ENCODE data around the gene PDCD11.

Gene PDCD11

DNA sequence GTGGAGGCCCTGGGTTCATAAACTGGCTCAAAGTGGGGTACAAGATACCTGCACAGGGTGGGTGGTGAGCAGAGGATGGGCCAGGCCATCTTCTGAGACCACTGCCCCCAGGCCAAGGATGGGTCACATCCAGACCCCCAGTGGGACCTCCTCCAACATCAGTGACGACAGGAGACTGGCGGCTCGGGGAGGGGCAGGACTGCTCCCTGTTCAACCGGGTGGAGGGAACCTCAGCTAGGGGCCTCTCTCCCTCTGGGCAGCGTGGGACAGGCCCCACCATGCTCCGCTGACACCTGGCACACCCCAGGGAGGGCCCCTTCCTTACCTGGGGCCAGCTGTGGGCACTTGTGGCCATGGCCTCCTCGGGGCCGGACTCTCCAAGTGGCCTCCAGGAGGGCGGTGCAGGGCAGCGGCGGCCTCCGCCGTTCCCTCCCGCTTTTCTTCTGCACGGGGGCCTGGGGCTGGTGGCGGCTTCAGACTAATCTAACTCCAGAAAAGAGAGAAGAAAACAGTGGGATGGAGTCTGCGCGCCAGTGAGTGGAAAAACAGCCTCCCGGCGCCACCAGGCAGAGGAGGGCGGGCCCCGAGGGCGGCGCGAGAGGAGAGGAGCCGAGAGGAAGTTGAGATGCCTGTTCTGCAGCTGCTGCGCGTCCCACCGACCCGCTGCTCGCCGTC lies 55.5 kb downstream of the PDCD11 start, which contains the start of gene CALHM2:
TSS of gene CALHM2 (minus strand) at position 540 of the 675 bp plus-strand sequence. CDS start 2,429 bp downstream, outside the sequence.
- peak; percentile 46 for DNase-seq

DNA sequence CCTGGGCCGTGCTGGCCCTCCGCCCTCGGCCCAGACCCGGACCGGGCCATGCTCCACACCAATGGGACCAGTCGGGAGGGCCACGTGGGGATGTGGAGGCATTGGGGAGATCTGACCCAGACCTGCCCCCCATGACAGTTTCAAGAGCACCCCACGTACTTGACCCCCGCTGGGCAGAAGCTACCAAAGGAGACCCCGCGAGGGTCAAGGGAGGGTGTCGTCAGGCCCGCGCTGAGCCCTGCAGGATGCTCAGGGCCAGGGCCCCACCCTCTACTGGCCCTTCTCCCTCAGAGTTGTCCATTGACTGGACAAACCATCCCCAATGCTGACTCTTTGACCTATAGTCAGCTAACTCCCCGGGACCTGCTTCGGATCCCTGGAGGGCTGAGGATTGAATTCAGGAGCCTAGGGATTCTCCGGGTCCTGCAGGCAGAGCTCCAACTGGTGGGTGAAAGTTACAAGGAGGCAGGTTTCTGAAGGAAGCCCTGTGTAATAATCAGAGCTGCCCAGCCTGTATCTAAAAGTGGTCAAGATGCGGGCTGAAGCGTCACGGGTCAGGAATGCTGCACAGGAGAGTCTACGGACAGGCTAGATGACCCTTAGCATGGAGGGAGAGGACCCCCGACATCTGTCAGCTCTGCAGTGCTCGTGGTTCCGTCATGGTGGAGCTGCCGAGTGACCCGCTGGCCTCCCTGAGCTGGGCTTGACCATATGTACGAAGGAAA lies 56.2 kb downstream of the PDCD11 start:
- no peak for DNase-seq

DNA sequence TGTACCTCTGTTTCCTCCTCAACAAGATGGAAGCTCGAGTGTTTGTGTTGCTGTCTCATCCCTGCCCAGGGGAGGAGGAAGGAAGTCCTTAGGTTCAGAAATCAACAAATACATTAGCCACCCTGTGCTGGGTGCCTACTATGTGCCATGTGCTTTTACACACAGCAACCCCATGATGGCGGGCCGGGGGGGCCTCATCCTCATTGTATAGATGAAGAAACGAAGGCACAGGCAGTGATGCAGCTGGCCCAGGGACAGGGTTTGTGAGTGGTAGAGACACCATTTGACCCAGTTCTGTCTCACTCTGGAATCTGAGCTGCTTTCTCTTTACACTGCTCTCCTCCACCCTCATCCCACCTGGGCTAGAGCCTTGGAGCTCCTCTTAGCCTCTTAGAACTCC lies 57.6 kb downstream of the PDCD11 start:
- no peak for DNase-seq

DNA sequence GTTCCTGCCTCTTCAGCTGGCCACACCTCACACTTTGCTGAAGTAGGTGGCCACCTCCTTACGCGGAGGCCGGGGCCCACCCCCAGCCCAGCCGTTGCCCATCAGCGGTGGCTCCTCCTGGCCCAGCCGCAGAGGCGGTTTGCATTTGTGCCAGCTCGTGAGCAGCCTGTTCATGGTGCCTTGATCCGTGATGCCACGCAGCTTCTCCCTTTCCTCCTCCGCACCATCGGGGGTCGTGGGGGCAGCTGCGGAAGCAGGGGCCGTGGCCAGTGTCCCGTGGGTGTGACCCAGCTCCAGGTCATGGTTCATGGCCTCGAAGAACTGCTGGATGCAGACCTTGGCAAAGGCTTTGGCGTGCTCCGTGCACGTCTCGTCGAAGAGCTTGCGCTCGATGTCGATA lies 58.8 kb downstream of the PDCD11 start:
- DNase-seq: no peak

DNA sequence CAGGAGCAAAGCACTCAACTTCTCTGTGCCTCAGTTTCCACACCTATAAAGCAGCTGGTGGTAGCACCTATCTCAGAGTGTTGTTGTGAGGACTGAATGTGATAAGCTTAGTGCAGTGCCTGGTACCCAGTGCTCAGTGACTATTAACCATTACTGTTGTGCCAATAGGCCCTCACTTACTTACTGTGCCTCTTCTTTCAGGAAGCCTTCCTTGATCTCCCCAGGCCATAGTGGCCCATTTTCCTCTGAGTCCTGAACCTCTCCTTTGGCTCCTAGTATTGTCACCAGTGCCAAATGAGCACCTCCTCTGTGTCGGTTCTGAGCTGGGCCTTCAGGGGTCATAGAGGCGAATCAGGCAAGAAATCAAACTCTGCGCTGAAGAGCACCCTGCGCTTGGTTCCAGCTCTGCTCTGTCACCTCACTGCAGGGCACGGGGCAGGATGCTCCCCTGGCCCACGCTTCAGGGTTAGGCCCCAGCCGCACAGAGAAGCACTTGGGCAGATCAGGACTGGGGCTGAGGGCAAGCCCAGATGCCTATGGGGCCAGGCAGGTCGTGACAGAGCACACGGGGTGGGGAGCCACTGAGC lies 59.7 kb downstream of the PDCD11 start:
- DNase-seq: no peak

DNA sequence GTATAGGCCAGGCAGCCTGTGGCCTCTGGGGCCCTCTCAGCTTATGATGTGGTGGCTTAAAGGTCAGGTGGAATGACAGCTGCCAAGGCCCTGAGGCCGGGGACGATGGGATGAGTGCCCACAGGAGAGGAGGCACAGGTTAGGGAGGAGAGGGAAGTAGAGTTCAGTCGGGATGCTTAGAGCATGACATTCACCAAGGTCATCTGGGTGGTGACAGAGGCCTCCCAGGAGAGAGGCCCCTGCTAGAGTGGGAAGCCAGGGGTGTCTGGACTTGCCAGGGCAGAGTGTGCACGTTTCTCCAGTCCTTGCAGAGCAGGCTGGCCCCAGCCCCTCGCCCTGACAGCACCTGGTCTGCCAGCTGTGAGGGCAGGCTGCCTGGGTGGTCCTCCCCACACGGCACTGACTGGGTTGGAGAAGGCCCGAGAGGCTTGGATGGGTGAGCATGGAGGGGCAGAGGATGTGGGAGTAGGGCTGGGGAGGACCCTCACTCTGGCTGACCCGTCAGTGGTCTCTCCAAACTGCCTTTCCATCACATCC lies 60.8 kb downstream of the PDCD11 start:
- no peak for DNase-seq

DNA sequence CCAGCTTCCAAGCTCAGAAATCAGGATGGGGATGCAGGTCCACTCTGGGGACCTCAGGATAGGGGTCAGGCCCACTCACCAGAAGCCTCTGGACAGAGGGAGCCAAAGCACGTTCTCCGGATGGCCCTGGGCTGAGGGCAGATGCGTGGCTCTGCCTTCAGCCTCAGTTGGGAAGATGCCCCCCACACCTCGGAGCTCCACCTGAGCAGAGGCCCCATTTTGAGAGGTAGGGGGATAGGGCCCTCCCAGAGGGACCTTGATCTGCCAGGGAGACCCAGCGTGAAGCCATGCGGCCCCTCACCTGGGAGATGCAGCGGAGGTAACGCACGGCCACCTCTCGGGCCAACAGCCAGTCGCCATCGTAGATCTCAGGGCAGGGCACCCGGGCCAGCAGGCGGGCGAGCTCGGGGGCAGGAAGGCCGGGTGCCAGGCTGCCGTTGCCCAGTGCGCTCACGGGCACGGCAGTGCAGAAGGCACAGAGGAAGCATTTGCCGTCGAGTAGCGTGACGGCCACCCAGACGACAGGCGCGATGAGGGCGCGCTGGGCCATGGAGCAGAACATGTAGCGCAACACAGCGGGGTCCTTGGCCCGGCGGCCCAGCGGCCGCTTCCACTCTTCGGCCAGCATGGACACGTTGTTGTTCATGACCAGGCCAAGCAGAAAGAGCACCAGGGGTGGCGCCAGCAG lies 61.6 kb downstream of the PDCD11 start:
- DNase-seq: no peak

DNA sequence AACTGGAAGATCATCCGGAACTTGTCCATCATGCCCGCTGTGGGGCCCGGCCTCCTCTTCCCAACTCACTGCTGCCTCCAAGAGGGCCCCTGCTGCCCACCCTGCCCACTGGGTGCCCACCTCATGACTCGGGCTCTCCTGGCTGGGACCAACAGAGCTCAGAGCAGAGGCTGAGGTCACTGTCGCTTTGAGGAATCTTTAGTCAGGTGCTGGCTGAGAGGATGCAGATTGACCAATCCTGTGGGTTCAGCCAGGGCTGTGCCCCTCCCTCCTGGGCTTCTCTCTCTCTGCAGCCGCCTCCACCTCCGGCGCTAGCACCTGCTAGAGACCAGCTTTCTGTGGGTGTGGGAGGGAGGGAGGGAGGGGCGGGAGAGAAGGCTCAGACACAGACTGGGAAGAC lies 62.3 kb downstream of the PDCD11 start, which contains the start of gene CALHM1:
TSS of gene CALHM1 (minus strand) at position 181 of the 400 bp plus-strand sequence. CDS start at position 32, 149 bp downstream.
- DNase-seq: no peak

DNA sequence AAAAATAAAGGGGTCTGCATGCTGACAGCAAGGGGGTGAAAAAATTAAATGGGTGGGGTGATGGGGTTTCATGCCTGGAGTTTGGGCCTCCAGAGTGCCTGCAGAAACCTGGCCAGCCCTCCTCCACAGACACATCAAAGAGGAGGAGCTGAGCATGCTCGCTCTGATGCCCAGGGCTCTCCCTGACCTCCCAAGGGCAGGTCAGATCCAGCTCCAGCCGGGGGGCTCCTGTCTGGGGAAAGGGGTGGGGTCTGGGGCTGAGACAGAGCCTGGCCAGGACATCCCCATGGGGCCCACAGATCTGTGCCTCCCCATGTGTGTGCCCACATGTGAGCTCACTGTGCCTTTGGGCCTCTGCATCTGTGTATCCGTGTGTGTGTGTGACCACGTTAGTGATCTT lies 63.2 kb downstream of the PDCD11 start:
- no peak for DNase-seq

DNA sequence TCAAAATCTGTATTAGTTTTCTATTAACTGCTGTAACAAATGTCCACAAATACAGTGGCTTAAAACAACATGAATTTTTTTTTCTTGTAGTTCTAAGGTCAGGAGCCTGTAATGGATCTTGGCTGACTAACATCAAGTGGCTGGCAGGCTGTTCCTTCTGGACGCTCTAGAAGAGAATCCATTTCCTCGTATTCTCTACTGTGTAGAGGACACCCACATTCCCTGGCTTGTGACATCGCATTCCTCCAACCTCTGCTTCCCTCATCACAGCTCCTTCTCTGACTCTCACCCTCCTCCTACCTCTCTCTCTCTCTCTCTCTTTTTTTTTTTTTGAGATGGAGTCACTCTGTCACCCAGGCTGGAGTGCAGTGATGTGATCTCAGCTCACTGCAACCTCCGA lies 67.1 kb downstream of the PDCD11 start:
- DNase-seq: no peak

DNA sequence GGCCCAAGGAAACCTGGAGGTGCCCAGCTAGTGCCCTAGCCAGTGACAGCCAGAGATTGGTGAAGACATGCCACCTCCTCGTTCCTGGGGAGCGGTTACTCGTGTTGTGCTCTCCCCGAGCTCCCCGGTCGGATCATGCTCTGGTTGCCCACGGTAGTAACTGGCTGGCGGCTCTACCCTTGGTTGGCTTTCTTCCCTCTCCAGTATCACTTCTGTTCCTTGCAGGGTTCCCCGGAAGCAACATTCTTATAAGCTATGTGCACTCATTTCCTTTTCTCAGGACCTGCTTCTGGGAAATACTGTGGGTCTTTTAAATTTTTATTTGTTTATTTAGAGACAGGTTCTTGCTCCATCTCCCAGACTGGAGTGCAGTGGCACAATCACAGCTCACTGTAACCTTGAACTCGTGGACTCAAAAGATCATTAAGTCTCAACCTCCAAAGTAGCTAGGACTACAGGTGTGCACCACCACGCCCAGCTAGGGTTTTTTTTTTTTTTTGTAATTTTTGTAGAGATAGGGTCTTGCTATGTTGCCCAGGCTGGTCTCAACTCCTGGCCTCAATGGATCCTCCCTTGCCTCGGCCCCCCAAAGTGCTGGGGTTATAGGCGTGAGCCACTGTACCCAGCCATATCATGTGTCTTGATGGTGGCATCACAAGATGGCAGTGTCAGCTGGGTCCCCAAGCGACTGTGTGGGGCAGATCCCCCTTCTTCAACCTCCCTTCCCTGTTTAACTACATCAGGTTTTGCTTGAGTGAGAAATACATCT lies 69.2 kb downstream of the PDCD11 start:
- DNase-seq: no peak

DNA sequence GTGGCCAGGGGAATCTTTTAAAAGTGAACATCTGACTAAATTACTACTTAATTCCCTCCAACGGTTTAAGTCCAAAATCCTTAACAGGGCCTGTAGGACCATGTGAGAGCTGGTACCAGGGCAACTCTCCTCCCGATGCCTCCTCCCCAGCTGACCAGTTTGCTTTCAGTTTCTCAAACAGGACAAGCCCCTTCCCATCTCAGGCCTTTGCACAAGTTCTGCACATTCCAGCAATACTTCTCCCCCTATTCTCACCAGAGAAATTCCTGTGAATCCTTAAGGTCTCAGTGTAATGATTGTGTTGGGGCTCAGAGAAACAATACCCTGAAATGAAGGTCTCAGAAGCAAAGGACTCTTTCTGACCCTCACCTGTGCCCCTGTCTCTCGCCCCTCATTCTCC lies 70.3 kb downstream of the PDCD11 start:
- DNase-seq: no peak

DNA sequence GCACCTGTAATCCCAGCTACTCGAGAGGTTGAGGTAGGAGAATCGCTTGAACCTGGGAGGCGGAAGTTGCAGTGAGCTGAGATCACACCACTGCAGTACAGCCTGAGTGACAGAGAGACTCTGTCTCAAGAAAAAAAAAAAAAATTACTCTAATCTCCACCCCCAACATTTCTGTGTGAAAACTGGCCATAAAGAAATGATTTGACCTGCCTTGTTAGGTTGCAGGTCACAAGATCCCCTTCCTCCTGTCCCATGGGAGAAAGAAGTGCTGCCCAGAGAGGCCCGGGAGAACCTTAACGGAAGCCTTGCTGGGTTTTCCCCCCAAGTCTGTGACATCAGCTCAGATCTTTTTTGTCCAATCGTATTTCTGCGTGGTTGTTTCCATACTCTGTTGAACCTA lies 71.0 kb downstream of the PDCD11 start:
- DNase-seq: no peak

DNA sequence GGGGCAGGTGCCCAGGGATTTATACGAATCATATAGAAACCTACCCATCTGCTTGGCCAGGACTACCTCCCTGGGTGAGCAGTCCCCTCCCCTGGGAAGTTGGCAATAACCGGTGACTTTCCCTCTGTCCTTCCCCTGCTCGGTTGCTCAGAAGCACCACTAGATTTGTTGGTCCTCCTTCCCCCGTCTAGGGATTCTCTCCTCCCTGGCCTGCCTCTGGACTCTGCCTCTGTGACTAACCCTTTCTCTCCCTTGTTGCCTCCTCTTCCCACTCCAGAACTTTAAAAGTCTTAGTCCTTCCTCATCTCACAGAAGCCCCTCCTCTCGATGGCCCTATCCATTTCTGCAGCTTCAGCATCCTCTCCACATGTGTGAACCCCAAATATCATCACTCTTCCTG lies 72.8 kb downstream of the PDCD11 start:
- no peak for DNase-seq

DNA sequence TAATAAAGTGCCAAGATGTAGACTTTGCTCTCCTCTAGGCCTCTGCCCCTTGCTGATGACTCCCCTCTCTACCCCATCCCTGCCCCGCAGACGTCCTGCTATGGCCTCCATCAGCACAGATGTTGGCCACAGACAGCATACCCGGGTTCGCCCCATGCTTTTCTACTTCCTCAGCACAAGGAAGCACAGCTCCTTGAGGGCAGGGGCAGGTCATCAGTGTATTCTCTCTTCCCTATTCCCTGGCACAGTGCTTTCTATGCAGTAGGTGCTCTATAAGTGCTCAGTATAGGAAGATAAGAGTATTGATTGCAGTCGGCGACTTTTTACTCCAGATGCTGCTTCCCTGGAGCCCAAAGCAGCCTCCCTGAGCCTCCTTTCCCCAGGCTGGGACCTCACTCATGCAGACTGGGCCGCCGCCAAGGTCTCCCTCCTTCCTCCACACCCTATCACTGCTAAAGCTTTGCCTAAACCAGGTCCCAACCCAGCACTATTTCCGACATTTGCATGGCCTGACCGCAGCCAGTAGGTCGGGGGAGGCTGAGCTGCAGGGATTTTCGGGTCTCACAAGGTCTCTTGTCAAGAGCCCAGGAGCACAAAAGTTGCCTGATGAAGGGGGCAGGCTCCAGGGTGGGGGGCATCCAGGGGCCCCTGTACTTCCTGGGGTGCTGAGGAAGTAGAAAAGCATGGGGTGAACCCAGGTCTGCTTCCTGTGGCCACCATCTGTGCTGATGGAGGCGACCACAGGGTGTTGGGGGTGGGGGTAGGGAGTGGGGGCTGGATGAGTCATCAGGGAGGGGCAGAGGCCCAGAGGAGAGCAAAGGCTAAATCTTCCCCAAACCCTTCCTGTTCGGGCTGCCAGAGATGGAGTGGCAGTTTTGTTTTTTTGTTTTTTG lies 74.6 kb downstream of the PDCD11 start:
- DNase-seq: peak; percentile 62

DNA sequence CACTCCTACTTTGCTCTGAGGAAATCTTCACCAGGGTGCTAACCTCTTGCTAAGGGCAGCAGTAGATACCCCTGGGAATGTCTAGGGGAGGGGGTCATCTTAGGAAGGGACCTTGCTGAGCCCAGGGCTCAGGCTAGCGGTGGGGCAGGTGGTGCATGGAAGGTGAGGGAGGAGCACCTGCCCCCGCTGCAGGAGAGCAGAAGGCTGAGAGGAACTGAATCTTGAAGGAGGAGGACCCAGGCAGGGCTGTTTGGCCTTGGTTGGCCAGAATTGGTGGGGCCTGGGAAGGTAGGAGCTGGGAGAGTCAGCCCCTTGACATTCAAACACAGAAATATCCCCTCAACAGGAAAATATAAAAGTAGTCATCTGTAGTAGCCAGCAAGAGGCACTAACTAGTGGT lies 75.6 kb downstream of the PDCD11 start:
- no peak for DNase-seq

DNA sequence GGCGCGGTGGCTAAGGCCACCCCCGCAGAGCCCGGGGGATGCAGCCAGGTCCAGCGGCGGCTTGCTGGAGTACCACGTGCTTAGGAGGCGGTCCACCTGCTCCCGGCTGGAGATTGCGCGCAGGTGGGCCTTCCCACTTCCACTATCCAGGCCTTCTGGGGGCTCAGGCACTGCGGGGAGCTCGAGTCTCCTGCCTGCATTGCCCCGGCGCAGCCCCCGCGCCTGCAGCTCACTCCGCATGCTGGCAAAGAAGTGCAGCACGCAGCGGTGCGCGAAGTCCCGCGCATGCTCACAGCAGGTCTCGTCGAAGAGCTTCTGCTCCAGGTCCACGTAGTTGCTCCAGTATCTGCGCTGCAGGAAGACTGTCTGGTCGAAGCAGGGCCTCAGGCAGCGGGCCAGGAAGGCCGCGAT lies 76.8 kb downstream of the PDCD11 start:
- no peak for DNase-seq

DNA sequence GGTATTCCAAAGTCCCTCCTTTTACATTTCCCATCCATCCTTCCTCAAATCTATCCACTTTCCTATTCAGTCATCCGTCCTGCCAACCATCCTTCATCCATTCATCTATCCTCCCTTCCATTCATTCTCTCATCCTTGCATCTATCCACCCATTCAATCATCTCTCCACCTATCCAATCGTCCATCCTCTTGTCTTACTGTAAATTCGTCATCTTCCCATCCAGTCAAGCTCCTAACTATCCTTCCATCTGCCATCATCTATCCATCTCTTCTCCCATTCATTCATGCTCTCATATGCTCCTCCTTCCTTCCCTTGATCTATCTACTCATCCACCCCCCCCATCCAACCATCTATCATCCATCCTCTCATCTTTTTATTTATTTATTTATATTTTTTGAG lies 77.7 kb downstream of the PDCD11 start:
- DNase-seq: no peak

DNA sequence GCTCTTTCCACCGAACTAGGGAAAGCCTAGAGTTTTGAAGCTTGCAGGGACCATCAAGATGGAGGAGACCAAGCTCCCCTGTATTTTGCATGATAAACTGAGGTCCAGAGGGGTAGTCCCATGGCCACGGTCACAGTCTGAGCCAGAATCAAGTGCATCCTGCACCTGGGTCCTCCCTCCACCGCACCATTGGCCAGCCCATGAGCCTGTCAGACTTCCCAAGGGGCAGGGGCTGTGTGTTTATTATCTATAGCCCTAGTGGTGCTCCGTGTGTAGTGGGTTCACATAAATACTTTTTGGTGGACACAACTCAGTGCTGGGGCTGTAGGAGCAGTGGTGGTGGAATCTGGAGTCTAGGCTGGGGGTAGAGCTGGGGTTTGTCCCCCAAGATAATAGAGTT lies 79.0 kb downstream of the PDCD11 start:
- no peak for DNase-seq

DNA sequence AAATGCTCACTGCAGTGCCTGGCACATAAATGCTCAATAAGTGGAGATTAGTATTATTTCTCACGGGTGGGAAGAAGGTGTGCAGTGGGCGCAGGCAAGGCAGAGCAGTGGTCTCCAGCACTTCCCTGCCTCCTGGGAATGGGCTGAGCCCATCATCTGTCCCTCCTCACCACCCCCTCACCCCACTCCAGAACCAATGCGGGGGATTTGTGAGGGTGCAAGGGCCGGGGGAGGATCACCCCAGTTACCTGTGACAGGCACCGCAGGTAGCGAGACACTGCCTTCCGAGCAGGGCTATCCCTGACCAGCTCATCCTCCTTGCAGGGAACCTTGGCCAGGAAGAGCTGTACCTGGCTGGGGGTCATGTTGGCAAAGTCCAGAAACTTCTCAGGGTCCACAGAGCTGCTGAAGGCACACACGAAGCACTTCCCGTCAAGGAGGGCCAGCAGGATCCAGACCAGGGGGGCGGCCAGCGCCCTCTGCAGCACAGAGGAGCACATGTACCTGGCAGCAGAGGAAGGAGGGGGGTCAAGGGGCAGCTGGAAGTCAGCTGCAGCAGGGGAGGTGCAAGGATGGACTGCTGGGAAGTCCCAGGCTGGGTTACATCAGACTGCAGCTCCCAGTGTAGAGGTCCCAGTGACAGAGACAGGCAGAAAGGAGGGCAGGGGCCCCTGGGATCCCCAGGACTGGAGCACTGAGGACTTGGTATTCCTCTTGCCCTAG lies 79.8 kb downstream of the PDCD11 start:
- no peak for DNase-seq

DNA sequence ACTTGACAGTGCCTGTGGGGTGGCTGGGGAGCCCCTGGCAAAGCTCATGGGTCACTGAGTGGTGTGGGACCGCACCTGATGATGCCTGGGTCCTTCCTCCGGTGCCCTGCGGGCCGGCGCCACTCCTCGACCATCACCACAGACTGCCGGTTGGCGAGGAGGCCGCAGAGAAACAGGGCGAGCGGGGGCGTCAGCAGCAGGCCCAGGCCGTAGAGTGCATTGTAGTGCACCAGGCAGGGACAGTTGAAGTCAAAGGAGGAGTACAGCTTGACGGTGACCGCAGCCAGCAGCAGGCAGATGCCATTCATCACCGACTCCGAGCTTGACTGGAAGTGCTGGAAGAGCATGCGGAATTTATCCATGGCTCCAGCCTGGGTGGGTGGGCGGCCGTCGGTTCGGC lies 82.2 kb downstream of the PDCD11 start:
- no peak for DNase-seq

Data from T-helper 9 cell (primary cell).